Neural progenitor cell (in vitro differentiated cells): Measurements from ENCODE around the gene SVOP. TPM values are rescaled to one million over a fixed set of nuclear protein-coding genes. Genes with fewer than 3 reads are reported as not detected.

Source experiments
- DNase-seq: peaks from one replicate; pipeline ENCODE4 v3.0.0-alpha.2; 2016; ENCODE audit warnings: low spot score
- H2AFZ ChIP-seq: fragments of 200-600 bp; sonication (generic); replicated peaks from 2 replicates; pipeline ENCODE4 v1.6.1; 2016; ENCODE audit warnings: antibody characterized with exemption
- H3F3A ChIP-seq: fragments of 200-600 bp; sonication (generic); 2 replicates; pipeline ENCODE4 v1.6.1; 2016; ENCODE audit warnings: antibody characterized with exemption, low read depth
- H3K27ac ChIP-seq: fragments of 200-600 bp; sonication (generic); 2 replicates; pipeline ENCODE4 v1.5.1; 2016; ENCODE audit warnings: mild to moderate bottlenecking
- H3K27me3 ChIP-seq: fragments of 200-600 bp; sonication (generic); 2 replicates; pipeline ENCODE4 v1.6.1; 2016; ENCODE audit warnings: mild to moderate bottlenecking, moderate library complexity
- H3K36me3 ChIP-seq: fragments of 200-600 bp; sonication (generic); 2 replicates; pipeline ENCODE4 v1.5.1; 2016
- H3K4me1 ChIP-seq: fragments of 200-600 bp; sonication (generic); 2 replicates; pipeline ENCODE4 v1.6.1; 2016; ENCODE audit warnings: mixed run types
- H3K4me2 ChIP-seq: fragments of 200-600 bp; sonication (generic); 2 replicates; pipeline ENCODE4 v1.6.1; 2016
- H3K4me3 ChIP-seq: fragments of 200-600 bp; sonication (generic); 2 replicates; pipeline ENCODE4 v1.5.1; 2016
- H3K79me2 ChIP-seq: fragments of 200-600 bp; sonication (generic); 2 replicates; pipeline ENCODE4 v1.6.1; 2016; ENCODE audit warnings: low read depth
- H3K9ac ChIP-seq: fragments of 200-600 bp; sonication (generic); 2 replicates; pipeline ENCODE4 v1.6.1; 2016
- H3K9me3 ChIP-seq: fragments of 200-600 bp; sonication (generic); 2 replicates; pipeline ENCODE4 v1.5.1; 2016; ENCODE audit warnings: low read depth
- H4K20me1 ChIP-seq: fragments of 200-600 bp; sonication (generic); 2 replicates; pipeline ENCODE4 v1.6.1; 2016; ENCODE audit warnings: low read depth
- H3K27ac Mint-ChIP-seq: 3 replicates; pipeline ENCODE4 v1.8.0; 2021; ENCODE audit warnings: mixed read lengths
- H3K27me3 Mint-ChIP-seq: 2 replicates; pipeline ENCODE4 v1.8.0; 2022; ENCODE audit warnings: low read depth, mild to moderate bottlenecking, inconsistent platforms, moderate library complexity, mixed read lengths; ENCODE audit not compliant: insufficient read depth
- H3K36me3 Mint-ChIP-seq: 3 replicates; pipeline ENCODE4 v1.8.0; 2021; ENCODE audit warnings: mixed read lengths
- H3K4me1 Mint-ChIP-seq: 3 replicates; pipeline ENCODE4 v1.8.0; 2021; ENCODE audit warnings: mixed read lengths
- H3K4me3 Mint-ChIP-seq: 3 replicates; pipeline ENCODE4 v1.8.0; 2021; ENCODE audit warnings: mild to moderate bottlenecking, moderate library complexity, mixed read lengths
- H3K9me3 Mint-ChIP-seq: 3 replicates; pipeline ENCODE4 v1.8.0; 2020; ENCODE audit warnings: mixed read lengths
- CTCF ChIP-seq: fragments of 200-600 bp; sonication (generic); IDR thresholded peaks from 2 replicates; pipeline ENCODE4 v1.5.1; 2017; ENCODE audit warnings: antibody characterized with exemption, mild to moderate bottlenecking
- EZH2 ChIP-seq: fragments of 200-600 bp; sonication (generic); IDR thresholded peaks from 2 replicates; pipeline ENCODE4 v1.6.1; 2017; ENCODE audit warnings: antibody characterized with exemption, mild to moderate bottlenecking, moderate library complexity
- EZH2phosphoT487 ChIP-seq: fragments of 200-600 bp; sonication (generic); IDR thresholded peaks from 2 replicates; pipeline ENCODE4 v1.6.1; 2017; ENCODE audit warnings: antibody characterized with exemption
- total RNA-seq: library from RNA; depleted of rRNA; stranded (reverse); fragments of >200 nt; gene quantifications from 2 replicates; pipeline ENCODE4 v1.2.3, GENCODE V29; 2015; ENCODE audit warnings: low replicate concordance

Gene SVOP
- total RNA-seq, 1 donor from 2014 or later = not detected

DNA sequence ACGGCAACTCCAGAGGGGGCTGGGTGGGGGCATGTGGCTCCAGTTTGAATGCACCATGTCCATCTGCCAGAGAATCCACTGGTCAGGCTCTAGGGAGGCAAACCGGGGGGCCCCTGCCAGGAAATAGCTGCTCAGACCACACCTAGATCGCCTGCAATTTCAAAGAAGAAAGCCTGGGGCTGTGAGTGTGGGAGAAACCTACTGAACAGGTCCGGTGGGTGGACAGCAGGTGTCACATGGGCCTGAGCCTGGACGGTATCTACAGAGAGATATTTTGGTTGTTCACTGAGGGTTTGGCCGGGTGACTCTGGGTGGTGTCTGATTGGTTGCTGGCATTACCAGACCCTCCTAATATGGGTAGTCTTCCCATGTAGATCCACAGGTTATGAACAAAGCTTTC lies 109.0 kb downstream of the SVOP start:
- H3K36me3 Mint-ChIP-seq = no peaks in the 10 kb centered on the region
- Histone ChIP-seq H4K20me1 (no peaks in the 10 kb centered on the region), H3K9ac (no peak overlapping the region), H2AFZ (no peak overlapping the region), H3K27ac (no peak overlapping the region), H3K9me3 (no peaks in the 10 kb centered on the region), H3K27me3 (no peaks in the 10 kb centered on the region), H3F3A (no peaks in the 10 kb centered on the region), H3K4me1 (peaks cover 9% of the 10 kb centered on the region), H3K4me3 (no peak overlapping the region), H3K4me2 (no peak overlapping the region), H3K36me3 (no peaks in the 10 kb centered on the region), H3K79me2 (no peaks in the 10 kb centered on the region)
- no peak overlapping the region for H3K4me3 Mint-ChIP-seq
- no peak for TF ChIP-seq EZH2
- TF ChIP-seq CTCF = no peak
- no peak for TF ChIP-seq EZH2phosphoT487
- no peaks in the 10 kb centered on the region for H3K9me3 Mint-ChIP-seq
- DNase-seq = no peak
- H3K4me1 Mint-ChIP-seq = peaks cover 17% of the 10 kb centered on the region
- H3K27ac Mint-ChIP-seq = no peak overlapping the region
- H3K27me3 Mint-ChIP-seq = peaks cover 7% of the 10 kb centered on the region

GRCh38 chr12:108910336-108910735 lies 110.5 kb downstream of the SVOP start:
- no peak for DNase-seq
- Mint-ChIP-seq H3K27ac (no peak overlapping the region), H3K4me1 (peaks cover 17% of the 10 kb centered on the region), H3K36me3 (no peaks in the 10 kb centered on the region), H3K4me3 (no peak overlapping the region), H3K9me3 (no peaks in the 10 kb centered on the region), H3K27me3 (peaks cover 7% of the 10 kb centered on the region)
- TF ChIP-seq EZH2 = no peak
- TF ChIP-seq EZH2phosphoT487 = no peak
- no peak for TF ChIP-seq CTCF
- Histone ChIP-seq H4K20me1 (no peaks in the 10 kb centered on the region), H3K4me2 (no peak overlapping the region), H3K79me2 (no peaks in the 10 kb centered on the region), H2AFZ (no peak overlapping the region), H3K4me3 (no peak overlapping the region), H3K9ac (no peak overlapping the region), H3F3A (no peaks in the 10 kb centered on the region), H3K9me3 (no peaks in the 10 kb centered on the region), H3K27me3 (no peaks in the 10 kb centered on the region), H3K27ac (no peak overlapping the region), H3K36me3 (no peaks in the 10 kb centered on the region), H3K4me1 (peaks cover 9% of the 10 kb centered on the region)

- peaks cover 7% of the 10 kb centered on the region for H3K27me3 Mint-ChIP-seq
- H3F3A ChIP-seq = no peaks in the 10 kb centered on the region
- no peak overlapping the region for H2AFZ ChIP-seq
- no peak overlapping the region for H3K4me2 ChIP-seq
- DNase-seq = no peak
- no peak overlapping the region for H3K9ac ChIP-seq
- H3K4me3 Mint-ChIP-seq = peak overlapping the region; percentile 35
- no peak overlapping the region for H3K27ac ChIP-seq
- H3K4me1 Mint-ChIP-seq = peaks cover 17% of the 10 kb centered on the region
- H3K79me2 ChIP-seq = no peaks in the 10 kb centered on the region
- no peak for TF ChIP-seq CTCF
- TF ChIP-seq EZH2phosphoT487 = no peak
- no peak for TF ChIP-seq EZH2
- H3K36me3 Mint-ChIP-seq = no peaks in the 10 kb centered on the region
- no peaks in the 10 kb centered on the region for H3K9me3 ChIP-seq
- H3K27ac Mint-ChIP-seq = no peak overlapping the region
- no peaks in the 10 kb centered on the region for H4K20me1 ChIP-seq
- peaks cover 9% of the 10 kb centered on the region for H3K4me1 ChIP-seq
- no peak overlapping the region for H3K4me3 ChIP-seq
- H3K9me3 Mint-ChIP-seq = no peaks in the 10 kb centered on the region
- no peaks in the 10 kb centered on the region for H3K36me3 ChIP-seq
- H3K27me3 ChIP-seq = no peaks in the 10 kb centered on the region
Observed at GRCh38 chr12:108907839-108908351, 113.0 kb downstream of the SVOP start.
